ENCODE measurements around the gene SS18L1. TPM values are rescaled to one million over a fixed set of nuclear protein-coding genes. Genes with fewer than 3 reads are reported as not detected.

The SS18L1 gene
- total RNA-seq, 1 experiment from 2014 or later = 21.6 TPM

GRCh38 chr20:62146019-62146755 is 2.6 kb downstream of the SS18L1 start:
- CTCF ChIA-PET = no interaction called here
- POLR2A ChIA-PET = no interaction called here
- in situ Hi-C loops (cut with HindIII; ENCODE audit: low pct_unique_long_range_greater_than_20kb, low sequenced_read_pairs) = no loop called here
- intact Hi-C loops (cut with micrococcal nuclease; ENCODE audit: unreplicated experiment) = no loop called here
- DNase-seq (ENCODE audit: low read depth, low spot score) (no peak), ATAC-seq (no peak)
- no peak overlapping the region for H3K27ac ChIP-seq (ENCODE audit: low read length)
- H3K27me3 ChIP-seq (ENCODE audit: control insufficient read depth, insufficient read depth, low read length) = no peaks in the 10 kb centered on the region
- no peak overlapping the region for H3K4me3 ChIP-seq (ENCODE audit: low read depth in 2 of 2, low read length in 2 of 2)
- peaks cover 25% of the 10 kb centered on the region for H3K4me1 ChIP-seq (ENCODE audit: control insufficient read depth, insufficient read depth, low read length)
- no peaks in the 10 kb centered on the region for H3K9me3 ChIP-seq (ENCODE audit: control insufficient read depth, insufficient read depth, low read depth, low read length)
- TF ChIP-seq POLR2AphosphoS5 (IDR thresholded peaks at IDR 0.05; ENCODE audit: low read depth, low read length) = no peak
- no peak for TF ChIP-seq TCF7L2 (IDR thresholded peaks at IDR 0.05; ENCODE audit: low read depth, low read length)
- TF ChIP-seq SIN3A (IDR thresholded peaks at IDR 0.05; ENCODE audit: borderline replicate concordance, insufficient read depth, low read depth, low read length) = no peak
- TF ChIP-seq, protein P1, sequence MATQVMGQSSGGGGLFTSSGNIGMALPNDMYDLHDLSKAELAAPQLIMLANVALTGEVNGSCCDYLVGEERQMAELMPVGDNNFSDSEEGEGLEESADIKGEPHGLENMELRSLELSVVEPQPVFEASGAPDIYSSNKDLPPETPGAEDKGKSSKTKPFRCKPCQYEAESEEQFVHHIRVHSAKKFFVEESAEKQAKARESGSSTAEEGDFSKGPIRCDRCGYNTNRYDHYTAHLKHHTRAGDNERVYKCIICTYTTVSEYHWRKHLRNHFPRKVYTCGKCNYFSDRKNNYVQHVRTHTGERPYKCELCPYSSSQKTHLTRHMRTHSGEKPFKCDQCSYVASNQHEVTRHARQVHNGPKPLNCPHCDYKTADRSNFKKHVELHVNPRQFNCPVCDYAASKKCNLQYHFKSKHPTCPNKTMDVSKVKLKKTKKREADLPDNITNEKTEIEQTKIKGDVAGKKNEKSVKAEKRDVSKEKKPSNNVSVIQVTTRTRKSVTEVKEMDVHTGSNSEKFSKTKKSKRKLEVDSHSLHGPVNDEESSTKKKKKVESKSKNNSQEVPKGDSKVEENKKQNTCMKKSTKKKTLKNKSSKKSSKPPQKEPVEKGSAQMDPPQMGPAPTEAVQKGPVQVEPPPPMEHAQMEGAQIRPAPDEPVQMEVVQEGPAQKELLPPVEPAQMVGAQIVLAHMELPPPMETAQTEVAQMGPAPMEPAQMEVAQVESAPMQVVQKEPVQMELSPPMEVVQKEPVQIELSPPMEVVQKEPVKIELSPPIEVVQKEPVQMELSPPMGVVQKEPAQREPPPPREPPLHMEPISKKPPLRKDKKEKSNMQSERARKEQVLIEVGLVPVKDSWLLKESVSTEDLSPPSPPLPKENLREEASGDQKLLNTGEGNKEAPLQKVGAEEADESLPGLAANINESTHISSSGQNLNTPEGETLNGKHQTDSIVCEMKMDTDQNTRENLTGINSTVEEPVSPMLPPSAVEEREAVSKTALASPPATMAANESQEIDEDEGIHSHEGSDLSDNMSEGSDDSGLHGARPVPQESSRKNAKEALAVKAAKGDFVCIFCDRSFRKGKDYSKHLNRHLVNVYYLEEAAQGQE (IDR thresholded peaks at IDR 0.05; ENCODE audit: insufficient read depth in 1 of 2, low read depth in 2 of 2, low read length in 1 of 2) = no peak
- no peak for TF ChIP-seq CTCF (IDR thresholded peaks at IDR 0.05)
- H3K36me3 ChIP-seq (ENCODE audit: control insufficient read depth, insufficient read depth, low read length) = no peaks in the 10 kb centered on the region; the same call in 1 of the 2 replicates
- BruUV-seq (replicated peaks) = no TSS peak

DNA sequence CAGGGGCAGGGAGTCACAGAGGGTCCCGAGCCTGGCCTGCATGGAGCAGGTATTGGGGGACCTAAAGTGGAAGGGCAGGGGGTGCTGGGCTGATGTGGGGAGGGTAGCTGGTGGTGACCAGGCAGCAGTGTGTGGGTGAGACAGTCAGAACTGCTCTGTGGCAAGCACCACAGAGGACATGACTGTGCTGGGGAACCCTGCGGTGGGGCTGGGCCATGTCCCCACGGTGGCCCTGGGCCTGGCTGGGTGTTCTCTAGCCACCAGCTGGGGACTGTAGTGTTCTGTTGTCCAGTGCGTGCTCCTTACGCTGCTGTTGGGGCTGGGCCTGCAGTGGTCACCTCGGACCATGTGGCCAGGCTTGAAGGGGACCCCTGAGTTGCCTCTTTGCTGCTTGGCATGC is 3.6 kb downstream of the SS18L1 start:
- H3K36me3 ChIP-seq (ENCODE audit: control insufficient read depth, insufficient read depth, low read length) = no peaks in the 10 kb centered on the region; the same call in 1 of the 2 replicates
- in situ Hi-C loops (cut with HindIII; ENCODE audit: low pct_unique_long_range_greater_than_20kb, low sequenced_read_pairs) (no loop called here), intact Hi-C loops (cut with micrococcal nuclease; ENCODE audit: unreplicated experiment) (no loop called here)
- H3K4me3 ChIP-seq (ENCODE audit: low read depth in 2 of 2, low read length in 2 of 2) = no peak overlapping the region
- H3K9me3 ChIP-seq (ENCODE audit: control insufficient read depth, insufficient read depth, low read depth, low read length) = no peaks in the 10 kb centered on the region
- no peaks in the 10 kb centered on the region for H3K27me3 ChIP-seq (ENCODE audit: control insufficient read depth, insufficient read depth, low read length)
- H3K4me1 ChIP-seq (ENCODE audit: control insufficient read depth, insufficient read depth, low read length) = peaks cover 18% of the 10 kb centered on the region
- DNase-seq (ENCODE audit: low read depth, low spot score) (no peak), ATAC-seq (no peak)
- POLR2A ChIA-PET = no interaction called here
- H3K27ac ChIP-seq (ENCODE audit: low read length) = no peak overlapping the region
- TF ChIP-seq, protein P1 (IDR thresholded peaks at IDR 0.05; ENCODE audit: insufficient read depth in 1 of 2, low read depth in 2 of 2, low read length in 1 of 2) = no peak
- TF ChIP-seq TCF7L2 (IDR thresholded peaks at IDR 0.05; ENCODE audit: low read depth, low read length) (no peak), POLR2AphosphoS5 (IDR thresholded peaks at IDR 0.05; ENCODE audit: low read depth, low read length) (no peak), SIN3A (IDR thresholded peaks at IDR 0.05; ENCODE audit: borderline replicate concordance, insufficient read depth, low read depth, low read length) (no peak), CTCF (IDR thresholded peaks at IDR 0.05) (no peak)
- CTCF ChIA-PET = no interaction called here
- BruUV-seq (replicated peaks) = no TSS peak

All from Panc1 (cell line).